ENCODE results near the gene IL19.
A peak's percentile ranks its signal among the peaks of the same experiment; 100 is the strongest.

The IL19 gene

GRCh38 chr1:206729507-206729906, 41.1 kb upstream of the IL19 start:
- H3K36me3 ChIP-seq (ENCODE audit: control insufficient read depth, insufficient read depth, low read length), result peaks cover 46% of the 10 kb centered on the region
- no peak for DNase-seq
- H3K9me3 ChIP-seq (ENCODE audit: control insufficient read depth, low read length), result no peaks in the 10 kb centered on the region
- peaks cover 11% of the 10 kb centered on the region for H3K4me1 ChIP-seq (ENCODE audit: control insufficient read depth, insufficient read depth, low read length, poor library complexity, severe bottlenecking)
- H3K27me3 ChIP-seq (replicated peaks; ENCODE audit: control insufficient read depth, insufficient read depth, low read length, poor library complexity, severe bottlenecking), result no peaks in the 10 kb centered on the region
- no peak overlapping the region for H3K4me3 ChIP-seq (ENCODE audit: insufficient read depth, low read depth, low read length, poor library complexity, severe bottlenecking)
- H3K27ac ChIP-seq (ENCODE audit: insufficient read depth, low read length, poor library complexity, severe bottlenecking), result no peak overlapping the region

GRCh38 chr1:206732508-206732907, 38.1 kb upstream of the IL19 start:
- Histone ChIP-seq H3K27ac (ENCODE audit: insufficient read depth, low read length, poor library complexity, severe bottlenecking) (no peak overlapping the region), H3K27me3 (replicated peaks; ENCODE audit: control insufficient read depth, insufficient read depth, low read length, poor library complexity, severe bottlenecking) (no peaks in the 10 kb centered on the region), H3K9me3 (ENCODE audit: control insufficient read depth, low read length) (no peaks in the 10 kb centered on the region), H3K4me3 (ENCODE audit: insufficient read depth, low read depth, low read length, poor library complexity, severe bottlenecking) (no peak overlapping the region), H3K36me3 (ENCODE audit: control insufficient read depth, insufficient read depth, low read length) (peaks cover 46% of the 10 kb centered on the region), H3K4me1 (ENCODE audit: control insufficient read depth, insufficient read depth, low read length, poor library complexity, severe bottlenecking) (peaks cover 18% of the 10 kb centered on the region)
- no peak for DNase-seq

- Histone ChIP-seq H3K27me3 (replicated peaks; ENCODE audit: control insufficient read depth, insufficient read depth, low read length, poor library complexity, severe bottlenecking) (no peaks in the 10 kb centered on the region), H3K36me3 (ENCODE audit: control insufficient read depth, insufficient read depth, low read length) (peaks cover 46% of the 10 kb centered on the region)
These were observed 37.6 kb upstream of the IL19 start for GRCh38 chr1:206732992-206733391.

GRCh38 chr1:206734499-206735142, 36.0 kb upstream of the IL19 start:
- H3K27ac ChIP-seq (ENCODE audit: insufficient read depth, low read length, poor library complexity, severe bottlenecking), result peak overlapping the region; percentile 14
- H3K36me3 ChIP-seq (ENCODE audit: control insufficient read depth, insufficient read depth, low read length), result peaks cover 37% of the 10 kb centered on the region
- DNase-seq, result peak; percentile 46 to 60 (median 57)
- H3K9me3 ChIP-seq (ENCODE audit: control insufficient read depth, low read length), result no peaks in the 10 kb centered on the region
- no peaks in the 10 kb centered on the region for H3K27me3 ChIP-seq (replicated peaks; ENCODE audit: control insufficient read depth, insufficient read depth, low read length, poor library complexity, severe bottlenecking)
- H3K4me3 ChIP-seq (ENCODE audit: insufficient read depth, low read depth, low read length, poor library complexity, severe bottlenecking), result no peak overlapping the region
- peaks cover 39% of the 10 kb centered on the region for H3K4me1 ChIP-seq (ENCODE audit: control insufficient read depth, insufficient read depth, low read length, poor library complexity, severe bottlenecking)

More at GRCh38 chr1:206732992-206733391, 37.6 kb upstream of the IL19 start:
- no peak overlapping the region for H3K27ac ChIP-seq (ENCODE audit: insufficient read depth, low read length, poor library complexity, severe bottlenecking)
- DNase-seq, result no peak
- no peaks in the 10 kb centered on the region for H3K9me3 ChIP-seq (ENCODE audit: control insufficient read depth, low read length)
- peaks cover 23% of the 10 kb centered on the region for H3K4me1 ChIP-seq (ENCODE audit: control insufficient read depth, insufficient read depth, low read length, poor library complexity, severe bottlenecking)
- H3K4me3 ChIP-seq (ENCODE audit: insufficient read depth, low read depth, low read length, poor library complexity, severe bottlenecking), result no peak overlapping the region

- Histone ChIP-seq H3K27me3 (replicated peaks; ENCODE audit: control insufficient read depth, insufficient read depth, low read length, poor library complexity, severe bottlenecking) (no peaks in the 10 kb centered on the region), H3K27ac (ENCODE audit: insufficient read depth, low read length, poor library complexity, severe bottlenecking) (peak overlapping the region; percentile 74), H3K4me3 (ENCODE audit: insufficient read depth, low read depth, low read length, poor library complexity, severe bottlenecking) (no peak overlapping the region), H3K9me3 (ENCODE audit: control insufficient read depth, low read length) (no peaks in the 10 kb centered on the region), H3K36me3 (ENCODE audit: control insufficient read depth, insufficient read depth, low read length) (peaks cover 27% of the 10 kb centered on the region), H3K4me1 (ENCODE audit: control insufficient read depth, insufficient read depth, low read length, poor library complexity, severe bottlenecking) (peaks cover 44% of the 10 kb centered on the region)
- DNase-seq, result no peak
These were observed 35.0 kb upstream of the IL19 start for GRCh38 chr1:206735553-206736031.

GRCh38 chr1:206736878-206737728, 33.5 kb upstream of the IL19 start:
- Histone ChIP-seq H3K36me3 (ENCODE audit: control insufficient read depth, insufficient read depth, low read length) (peaks cover 12% of the 10 kb centered on the region), H3K27me3 (replicated peaks; ENCODE audit: control insufficient read depth, insufficient read depth, low read length, poor library complexity, severe bottlenecking) (no peaks in the 10 kb centered on the region), H3K4me3 (ENCODE audit: insufficient read depth, low read depth, low read length, poor library complexity, severe bottlenecking) (no peak overlapping the region), H3K4me1 (ENCODE audit: control insufficient read depth, insufficient read depth, low read length, poor library complexity, severe bottlenecking) (peaks cover 44% of the 10 kb centered on the region), H3K27ac (ENCODE audit: insufficient read depth, low read length, poor library complexity, severe bottlenecking) (peak overlapping the region; percentile 74), H3K9me3 (ENCODE audit: control insufficient read depth, low read length) (no peaks in the 10 kb centered on the region)
- peak; percentile 53 to 71 (median 67) for DNase-seq

GRCh38 chr1:206737729-206738201, 32.8 kb upstream of the IL19 start:
- no peak overlapping the region for H3K4me3 ChIP-seq (ENCODE audit: insufficient read depth, low read depth, low read length, poor library complexity, severe bottlenecking)
- peak overlapping the region; percentile 74 for H3K27ac ChIP-seq (ENCODE audit: insufficient read depth, low read length, poor library complexity, severe bottlenecking)
- DNase-seq, result peak in 1 of 3 donors; percentile 26
- H3K27me3 ChIP-seq (replicated peaks; ENCODE audit: control insufficient read depth, insufficient read depth, low read length, poor library complexity, severe bottlenecking), result no peaks in the 10 kb centered on the region
- H3K36me3 ChIP-seq (ENCODE audit: control insufficient read depth, insufficient read depth, low read length), result peaks cover 5% of the 10 kb centered on the region
- H3K4me1 ChIP-seq (ENCODE audit: control insufficient read depth, insufficient read depth, low read length, poor library complexity, severe bottlenecking), result peaks cover 44% of the 10 kb centered on the region
- H3K9me3 ChIP-seq (ENCODE audit: control insufficient read depth, low read length), result no peaks in the 10 kb centered on the region

- Histone ChIP-seq H3K36me3 (ENCODE audit: control insufficient read depth, insufficient read depth, low read length) (no peaks in the 10 kb centered on the region), H3K9me3 (ENCODE audit: control insufficient read depth, low read length) (no peaks in the 10 kb centered on the region), H3K27ac (ENCODE audit: insufficient read depth, low read length, poor library complexity, severe bottlenecking) (peak overlapping the region; percentile 74), H3K4me3 (ENCODE audit: insufficient read depth, low read depth, low read length, poor library complexity, severe bottlenecking) (no peak overlapping the region), H3K27me3 (replicated peaks; ENCODE audit: control insufficient read depth, insufficient read depth, low read length, poor library complexity, severe bottlenecking) (no peaks in the 10 kb centered on the region), H3K4me1 (ENCODE audit: control insufficient read depth, insufficient read depth, low read length, poor library complexity, severe bottlenecking) (peaks cover 44% of the 10 kb centered on the region)
- DNase-seq, result no peak
These were observed 31.9 kb upstream of the IL19 start for GRCh38 chr1:206738370-206739366.

GRCh38 chr1:206739411-206740076, 31.0 kb upstream of the IL19 start:
- H3K27ac ChIP-seq (ENCODE audit: insufficient read depth, low read length, poor library complexity, severe bottlenecking), result no peak overlapping the region
- no peaks in the 10 kb centered on the region for H3K27me3 ChIP-seq (replicated peaks; ENCODE audit: control insufficient read depth, insufficient read depth, low read length, poor library complexity, severe bottlenecking)
- H3K4me3 ChIP-seq (ENCODE audit: insufficient read depth, low read depth, low read length, poor library complexity, severe bottlenecking), result no peak overlapping the region
- H3K9me3 ChIP-seq (ENCODE audit: control insufficient read depth, low read length), result no peaks in the 10 kb centered on the region
- peaks cover 45% of the 10 kb centered on the region for H3K4me1 ChIP-seq (ENCODE audit: control insufficient read depth, insufficient read depth, low read length, poor library complexity, severe bottlenecking)
- DNase-seq, result no peak
- no peaks in the 10 kb centered on the region for H3K36me3 ChIP-seq (ENCODE audit: control insufficient read depth, insufficient read depth, low read length)

Data from effector memory CD4-positive, alpha-beta T cell (primary cell).